GM23338 (cell line): ENCODE data around the gene MTOR. TPM values are rescaled to one million over a fixed set of nuclear protein-coding genes. Genes with fewer than 3 reads are reported as not detected.

Source experiments
- ATAC-seq: fragments of 200-7000 bp; cut with Tn5 transposase; 3 replicates; pipeline ENCODE4 v1.9.1; 2020
- DNase-seq: peaks from one replicate; pipeline ENCODE4 v3.0.0-alpha.2; 2015; ENCODE audit warnings: low spot score
- H2AFZ ChIP-seq: fragments of 200-600 bp; sonication (generic); 2 replicates; pipeline ENCODE4 v1.8.0; 2016; ENCODE audit warnings: antibody characterized with exemption, mild to moderate bottlenecking, moderate library complexity
- H3F3A ChIP-seq: fragments of 200-600 bp; sonication (generic); replicated peaks from 2 replicates; pipeline ENCODE4 v1.8.0; 2017; ENCODE audit warnings: antibody characterized with exemption, mixed run types, low read depth
- H3K27ac ChIP-seq: fragments of 200-600 bp; sonication (generic); 2 replicates; pipeline ENCODE4 v1.6.1; 2016; ENCODE audit warnings: low read depth
- H3K27me3 ChIP-seq: fragments of 200-600 bp; sonication (generic); 2 replicates; pipeline ENCODE4 v1.8.0; 2016; ENCODE audit warnings: mild to moderate bottlenecking, mixed run types, moderate library complexity; ENCODE audit not compliant: insufficient read depth
- H3K36me3 ChIP-seq: fragments of 200-600 bp; sonication (generic); 2 replicates; pipeline ENCODE4 v1.8.0; 2016; ENCODE audit warnings: mild to moderate bottlenecking; ENCODE audit not compliant: insufficient read depth
- H3K4me1 ChIP-seq: fragments of 200-600 bp; sonication (generic); 2 replicates; pipeline ENCODE4 v1.8.0; 2016; ENCODE audit warnings: mild to moderate bottlenecking, moderate library complexity; ENCODE audit not compliant: insufficient read depth
- H3K4me2 ChIP-seq: fragments of 200-600 bp; sonication (generic); 2 replicates; pipeline ENCODE4 v1.7.1; 2017; ENCODE audit warnings: mixed run types
- H3K4me3 ChIP-seq: fragments of 200-600 bp; sonication (generic); 2 replicates; pipeline ENCODE4 v1.6.1; 2016; ENCODE audit warnings: mixed run types
- H3K79me2 ChIP-seq: fragments of 200-600 bp; sonication (generic); replicated peaks from 2 replicates; pipeline ENCODE4 v1.8.0; 2017; ENCODE audit warnings: mild to moderate bottlenecking; ENCODE audit not compliant: insufficient read depth
- H3K9me2 ChIP-seq: fragments of 200-600 bp; sonication (generic); 2 replicates; pipeline ENCODE4 v1.8.0; 2017; ENCODE audit not compliant: insufficient read depth
- H4K20me1 ChIP-seq: fragments of 200-600 bp; sonication (generic); replicated peaks from 2 replicates; pipeline ENCODE4 v1.8.0; 2017; ENCODE audit warnings: mild to moderate bottlenecking; ENCODE audit not compliant: insufficient read depth
- H3K27ac Mint-ChIP-seq: 2 replicates; pipeline ENCODE4 v1.8.0; 2020; ENCODE audit warnings: inconsistent platforms, mild to moderate bottlenecking, moderate library complexity, mixed read lengths
- H3K27me3 Mint-ChIP-seq: 3 replicates; pipeline ENCODE4 v1.8.0; 2022; ENCODE audit warnings: low read depth, mild to moderate bottlenecking, moderate library complexity, mixed read lengths, inconsistent platforms; ENCODE audit not compliant: insufficient read depth, poor library complexity
- H3K36me3 Mint-ChIP-seq: 3 replicates; pipeline ENCODE4 v1.8.0; 2021; ENCODE audit warnings: low read depth, mild to moderate bottlenecking, inconsistent platforms, moderate library complexity, mixed read lengths
- H3K4me1 Mint-ChIP-seq: 3 replicates; pipeline ENCODE4 v1.8.0; 2020; ENCODE audit warnings: mild to moderate bottlenecking, inconsistent platforms, mixed read lengths
- H3K4me3 Mint-ChIP-seq: 3 replicates; pipeline ENCODE4 v1.8.0; 2021; ENCODE audit warnings: moderate library complexity, mild to moderate bottlenecking, inconsistent platforms, mixed read lengths
- H3K9me3 Mint-ChIP-seq: 3 replicates; pipeline ENCODE4 v1.8.0; 2020; ENCODE audit warnings: moderate library complexity, mild to moderate bottlenecking, inconsistent platforms, mixed read lengths
- EZH2phosphoT487 ChIP-seq: fragments of 200-600 bp; sonication (generic); IDR thresholded peaks from one replicate; pipeline ENCODE4 v1.8.1; 2018; ENCODE audit warnings: antibody characterized with exemption; ENCODE audit not compliant: unreplicated experiment
- NANOG ChIP-seq: IDR thresholded peaks from 2 replicates; pipeline ENCODE4 v1.6.1; 2016; ENCODE audit warnings: antibody characterized with exemption, borderline replicate concordance
- STAT1 ChIP-seq: IDR thresholded peaks from one replicate; pipeline ENCODE4 v1.6.1; 2016; ENCODE audit warnings: antibody characterized with exemption; ENCODE audit not compliant: unreplicated experiment
- ZNF114 ChIP-seq: fragments of 250-450 bp; sonication (Bioruptor Pico); IDR thresholded peaks from 2 replicates; pipeline ENCODE4 v1.5.0; 2020; ENCODE audit warnings: mild to moderate bottlenecking, moderate library complexity
- ZNF331 ChIP-seq: fragments of 250-450 bp; sonication (Bioruptor Pico); IDR thresholded peaks from 2 replicates; pipeline ENCODE4 v1.5.0; 2020; ENCODE audit warnings: low read depth, mild to moderate bottlenecking, moderate library complexity
- polyA plus RNA-seq: library from polyadenylated mRNA; unstranded; fragments of >200 nt; fragmentation: Nextera tagmentation; extraction: Ambion mirVana; gene quantifications from 2 replicates; pipeline ENCODE4 v1.2.1, GENCODE V29; 2016
- total RNA-seq: library from RNA; depleted of rRNA; stranded (reverse); fragments of >200 nt; shearing (Covaris generic); gene quantifications from 2 replicates; pipeline ENCODE4 v1.2.3, GENCODE V29; 2014
- TF ChIP-seq, protein P1 (sequence below), 2 experiments: fragments of 200-600 bp in 1 of 2; sonication (generic) in 1 of 2; conservative IDR thresholded peaks; 2 replicates each; pipeline versions ENCODE4 v1.5.1 to v1.6.1; 2016 to 2017; ENCODE audit warnings: antibody characterized with exemption in 2 of 2, low read depth in 2 of 2, mild to moderate bottlenecking in 2 of 2, moderate library complexity in 1 of 2
- TF ChIP-seq, protein P2 (sequence below): IDR thresholded peaks from 2 replicates; pipeline ENCODE4 v1.6.1; 2016; ENCODE audit warnings: antibody characterized with exemption
- TF ChIP-seq, protein P3 (sequence below): IDR thresholded peaks from one replicate; pipeline ENCODE4 v1.6.1; 2018; ENCODE audit warnings: antibody characterized with exemption; ENCODE audit not compliant: unreplicated experiment

Gene MTOR
- total and polyA plus RNA-seq, 2 experiments from 2014 or later = 22.8 to 98.0 TPM

DNA sequence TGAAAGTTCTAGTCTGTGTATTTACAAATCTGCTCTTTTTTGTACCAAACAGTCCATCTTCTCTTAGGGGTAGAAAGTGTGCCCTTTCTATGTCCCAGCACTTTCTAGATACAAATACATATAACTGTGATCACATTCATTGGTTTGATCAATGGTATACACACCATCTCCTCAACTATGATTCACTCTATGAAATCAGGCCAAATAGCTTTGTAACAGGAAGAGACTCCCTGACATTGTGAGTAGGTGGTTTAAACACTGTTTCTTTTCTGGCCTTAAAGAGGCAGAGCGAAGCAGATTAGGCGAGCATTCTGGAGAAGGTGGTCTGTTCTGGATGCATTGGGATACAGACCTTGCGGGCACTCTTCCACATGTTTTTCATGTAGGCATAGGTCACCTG is 123.4 kb downstream of the MTOR start:
- H2AFZ ChIP-seq = no peak overlapping the region
- H3K36me3 ChIP-seq = peaks cover 25% of the 10 kb centered on the region
- no peaks in the 10 kb centered on the region for H3K4me1 Mint-ChIP-seq
- no peaks in the 10 kb centered on the region for H3K79me2 ChIP-seq
- no peaks in the 10 kb centered on the region for H3K27me3 ChIP-seq
- peaks cover 47% of the 10 kb centered on the region for H3K36me3 Mint-ChIP-seq
- no peak overlapping the region for H3K27ac Mint-ChIP-seq
- no peak overlapping the region for H3K4me3 Mint-ChIP-seq
- H3K4me1 ChIP-seq = no peaks in the 10 kb centered on the region
- no peaks in the 10 kb centered on the region for H3F3A ChIP-seq
- no peaks in the 10 kb centered on the region for H3K9me3 Mint-ChIP-seq
- no peaks in the 10 kb centered on the region for H3K9me2 ChIP-seq
- no peak overlapping the region for H3K4me2 ChIP-seq
- DNase-seq (no peak), ATAC-seq (no peak)
- no peak overlapping the region for H3K4me3 ChIP-seq
- TF ChIP-seq NANOG (no peak), ZNF114 (CRISPR knock-in tag) (no peak), STAT1 (no peak)
- TF ChIP-seq, protein P1, sequence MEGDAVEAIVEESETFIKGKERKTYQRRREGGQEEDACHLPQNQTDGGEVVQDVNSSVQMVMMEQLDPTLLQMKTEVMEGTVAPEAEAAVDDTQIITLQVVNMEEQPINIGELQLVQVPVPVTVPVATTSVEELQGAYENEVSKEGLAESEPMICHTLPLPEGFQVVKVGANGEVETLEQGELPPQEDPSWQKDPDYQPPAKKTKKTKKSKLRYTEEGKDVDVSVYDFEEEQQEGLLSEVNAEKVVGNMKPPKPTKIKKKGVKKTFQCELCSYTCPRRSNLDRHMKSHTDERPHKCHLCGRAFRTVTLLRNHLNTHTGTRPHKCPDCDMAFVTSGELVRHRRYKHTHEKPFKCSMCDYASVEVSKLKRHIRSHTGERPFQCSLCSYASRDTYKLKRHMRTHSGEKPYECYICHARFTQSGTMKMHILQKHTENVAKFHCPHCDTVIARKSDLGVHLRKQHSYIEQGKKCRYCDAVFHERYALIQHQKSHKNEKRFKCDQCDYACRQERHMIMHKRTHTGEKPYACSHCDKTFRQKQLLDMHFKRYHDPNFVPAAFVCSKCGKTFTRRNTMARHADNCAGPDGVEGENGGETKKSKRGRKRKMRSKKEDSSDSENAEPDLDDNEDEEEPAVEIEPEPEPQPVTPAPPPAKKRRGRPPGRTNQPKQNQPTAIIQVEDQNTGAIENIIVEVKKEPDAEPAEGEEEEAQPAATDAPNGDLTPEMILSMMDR (conservative IDR thresholded peaks at IDR 0.05; ENCODE audit: low read depth in 2 of 2) = no peak
- TF ChIP-seq, protein P2, sequence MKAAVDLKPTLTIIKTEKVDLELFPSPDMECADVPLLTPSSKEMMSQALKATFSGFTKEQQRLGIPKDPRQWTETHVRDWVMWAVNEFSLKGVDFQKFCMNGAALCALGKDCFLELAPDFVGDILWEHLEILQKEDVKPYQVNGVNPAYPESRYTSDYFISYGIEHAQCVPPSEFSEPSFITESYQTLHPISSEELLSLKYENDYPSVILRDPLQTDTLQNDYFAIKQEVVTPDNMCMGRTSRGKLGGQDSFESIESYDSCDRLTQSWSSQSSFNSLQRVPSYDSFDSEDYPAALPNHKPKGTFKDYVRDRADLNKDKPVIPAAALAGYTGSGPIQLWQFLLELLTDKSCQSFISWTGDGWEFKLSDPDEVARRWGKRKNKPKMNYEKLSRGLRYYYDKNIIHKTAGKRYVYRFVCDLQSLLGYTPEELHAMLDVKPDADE = no peak
- H4K20me1 ChIP-seq = no peaks in the 10 kb centered on the region
- H3K27me3 Mint-ChIP-seq = no peaks in the 10 kb centered on the region
- no peak overlapping the region for H3K27ac ChIP-seq

DNA sequence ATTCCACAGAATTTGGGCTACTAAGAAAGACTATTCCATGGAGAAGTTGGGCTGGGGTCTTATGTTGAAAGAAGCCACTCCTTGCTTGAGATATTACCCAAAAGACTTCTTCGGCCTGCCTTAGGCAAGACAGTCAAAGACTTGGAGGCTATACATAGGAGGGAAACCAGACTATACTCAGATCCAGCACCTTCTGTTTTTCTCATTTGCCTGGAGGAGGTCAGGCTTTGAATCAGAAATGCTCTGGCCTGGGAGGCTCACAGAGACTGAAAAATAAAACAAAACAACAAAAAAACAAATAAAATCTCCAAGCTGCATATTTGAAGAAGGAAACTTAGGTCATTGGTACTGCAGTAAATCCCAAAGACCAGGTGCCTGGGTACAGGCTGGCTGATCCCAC is 124.3 kb downstream of the MTOR start:
- Histone ChIP-seq H3K79me2 (no peaks in the 10 kb centered on the region), H3K4me1 (no peaks in the 10 kb centered on the region), H3K27ac (no peak overlapping the region), H3K36me3 (peaks cover 26% of the 10 kb centered on the region), H3K27me3 (no peaks in the 10 kb centered on the region), H4K20me1 (no peaks in the 10 kb centered on the region), H3K9me2 (no peaks in the 10 kb centered on the region), H2AFZ (no peak overlapping the region), H3K4me3 (no peak overlapping the region), H3K4me2 (no peak overlapping the region), H3F3A (no peaks in the 10 kb centered on the region)
- Mint-ChIP-seq H3K9me3 (no peaks in the 10 kb centered on the region), H3K4me3 (no peak overlapping the region), H3K4me1 (no peaks in the 10 kb centered on the region), H3K36me3 (peaks cover 48% of the 10 kb centered on the region), H3K27ac (no peak overlapping the region), H3K27me3 (no peaks in the 10 kb centered on the region)
- no peak for ATAC-seq
- no peak for TF ChIP-seq STAT1
- TF ChIP-seq, protein P2 = no peak
- no peak for TF ChIP-seq EZH2phosphoT487
- TF ChIP-seq, protein P3, sequence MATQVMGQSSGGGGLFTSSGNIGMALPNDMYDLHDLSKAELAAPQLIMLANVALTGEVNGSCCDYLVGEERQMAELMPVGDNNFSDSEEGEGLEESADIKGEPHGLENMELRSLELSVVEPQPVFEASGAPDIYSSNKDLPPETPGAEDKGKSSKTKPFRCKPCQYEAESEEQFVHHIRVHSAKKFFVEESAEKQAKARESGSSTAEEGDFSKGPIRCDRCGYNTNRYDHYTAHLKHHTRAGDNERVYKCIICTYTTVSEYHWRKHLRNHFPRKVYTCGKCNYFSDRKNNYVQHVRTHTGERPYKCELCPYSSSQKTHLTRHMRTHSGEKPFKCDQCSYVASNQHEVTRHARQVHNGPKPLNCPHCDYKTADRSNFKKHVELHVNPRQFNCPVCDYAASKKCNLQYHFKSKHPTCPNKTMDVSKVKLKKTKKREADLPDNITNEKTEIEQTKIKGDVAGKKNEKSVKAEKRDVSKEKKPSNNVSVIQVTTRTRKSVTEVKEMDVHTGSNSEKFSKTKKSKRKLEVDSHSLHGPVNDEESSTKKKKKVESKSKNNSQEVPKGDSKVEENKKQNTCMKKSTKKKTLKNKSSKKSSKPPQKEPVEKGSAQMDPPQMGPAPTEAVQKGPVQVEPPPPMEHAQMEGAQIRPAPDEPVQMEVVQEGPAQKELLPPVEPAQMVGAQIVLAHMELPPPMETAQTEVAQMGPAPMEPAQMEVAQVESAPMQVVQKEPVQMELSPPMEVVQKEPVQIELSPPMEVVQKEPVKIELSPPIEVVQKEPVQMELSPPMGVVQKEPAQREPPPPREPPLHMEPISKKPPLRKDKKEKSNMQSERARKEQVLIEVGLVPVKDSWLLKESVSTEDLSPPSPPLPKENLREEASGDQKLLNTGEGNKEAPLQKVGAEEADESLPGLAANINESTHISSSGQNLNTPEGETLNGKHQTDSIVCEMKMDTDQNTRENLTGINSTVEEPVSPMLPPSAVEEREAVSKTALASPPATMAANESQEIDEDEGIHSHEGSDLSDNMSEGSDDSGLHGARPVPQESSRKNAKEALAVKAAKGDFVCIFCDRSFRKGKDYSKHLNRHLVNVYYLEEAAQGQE = no peak
- TF ChIP-seq ZNF331 (CRISPR knock-in tag) = no peak
- no peak for TF ChIP-seq NANOG
- TF ChIP-seq, protein P1 (conservative IDR thresholded peaks at IDR 0.05; ENCODE audit: low read depth in 2 of 2) = no peak
- no peak for DNase-seq
